PC-3 (cell line): ENCODE measurements around the gene MTHFD1. TPM values are rescaled to one million over a fixed set of nuclear protein-coding genes. Genes with fewer than 3 reads are reported as not detected.

Experiments used
- ATAC-seq: fragments of 200-7000 bp; cut with Tn5 transposase; 2 replicates; pipeline ENCODE4 v1.9.1; 2020; ENCODE audit warnings: mild to moderate bottlenecking, moderate library complexity
- BruUV-seq: library from RNA; stranded (reverse); fragments of 400-500 nt; replicated peaks from 2 replicates; lab custom pipeline; 2021; lab: Mats Ljungman, UMichigan
- CTCF ChIA-PET: fragments of 300-600 bp; sonication (Branson Sonifier 250); formaldehyde crosslinking; loops from one replicate; lab custom pipeline; 2022; ENCODE audit warnings: antibody characterized with exemption; lab: Charles Lee
- POLR2A ChIA-PET: fragments of 300-600 bp; sonication (Branson Sonifier 250); formaldehyde crosslinking; loops from one replicate; lab custom pipeline; 2022; ENCODE audit warnings: antibody characterized with exemption; ENCODE audit not compliant: unreplicated experiment; lab: Charles Lee
- DNase-seq: peaks from one replicate; pipeline ENCODE4 v3.0.0-alpha.2; 2015
- H2AFZ ChIP-seq: fragments of 300-600 bp; sonication (generic); 2 replicates; pipeline ENCODE4 v1.6.0; 2016; ENCODE audit warnings: antibody characterized with exemption, low read length
- H3F3A ChIP-seq: fragments of 300-600 bp; sonication (generic); one replicate; pipeline ENCODE4 v1.6.0; 2017; ENCODE audit warnings: antibody characterized with exemption, low read length, control low read depth, mild to moderate bottlenecking; ENCODE audit not compliant: unreplicated experiment
- H3K27ac ChIP-seq: fragments of 300-600 bp; sonication (generic); 2 replicates; pipeline ENCODE4 v1.5.1; 2016; ENCODE audit warnings: mild to moderate bottlenecking, low read length
- H3K27me3 ChIP-seq: fragments of 300-600 bp; sonication (generic); 2 replicates; pipeline ENCODE4 v1.6.1; 2016; ENCODE audit warnings: low read length, mixed read lengths
- H3K36me3 ChIP-seq: fragments of 300-600 bp; sonication (generic); 2 replicates; pipeline ENCODE4 v1.6.1; 2016; ENCODE audit warnings: low read depth, mixed run types, low read length, mixed read lengths
- H3K4me1 ChIP-seq: fragments of 300-600 bp; sonication (generic); 2 replicates; pipeline ENCODE4 v1.5.1; 2016; ENCODE audit warnings: low read length; ENCODE audit not compliant: insufficient read depth
- H3K4me2 ChIP-seq: fragments of 300-600 bp; sonication (generic); 2 replicates; pipeline ENCODE4 v1.6.0; 2016; ENCODE audit warnings: low read length
- H3K4me3 ChIP-seq: fragments of 300-600 bp; sonication (generic); 2 replicates; pipeline ENCODE4 v1.5.1; 2016; ENCODE audit warnings: mild to moderate bottlenecking, low read length, mixed read lengths
- H3K79me2 ChIP-seq: fragments of 300-600 bp; sonication (generic); 2 replicates; pipeline ENCODE4 v1.6.1; 2017; ENCODE audit warnings: low read length, mixed read lengths
- H3K9ac ChIP-seq: fragments of 300-600 bp; sonication (generic); 2 replicates; pipeline ENCODE4 v1.6.0; 2016; ENCODE audit warnings: mild to moderate bottlenecking, low read length
- H3K9me2 ChIP-seq: fragments of 300-600 bp; sonication (generic); replicated peaks from 2 replicates; pipeline ENCODE4 v1.6.1; 2016; ENCODE audit warnings: mixed run types, low read length, mixed read lengths
- H3K9me3 ChIP-seq: fragments of 300-600 bp; sonication (generic); 2 replicates; pipeline ENCODE4 v1.6.1; 2016; ENCODE audit warnings: low read length, mixed read lengths
- H4K20me1 ChIP-seq: fragments of 300-600 bp; sonication (generic); 2 replicates; pipeline ENCODE4 v1.6.1; 2016; ENCODE audit warnings: low read length, mixed read lengths
- EZH2 ChIP-seq: fragments of 300-600 bp; sonication (generic); IDR thresholded peaks from one replicate; pipeline ENCODE4 v1.6.1; 2017; ENCODE audit warnings: antibody characterized with exemption, mild to moderate bottlenecking, low read length; ENCODE audit not compliant: unreplicated experiment
- EZH2phosphoT487 ChIP-seq: fragments of 300-600 bp; sonication (generic); IDR thresholded peaks from 2 replicates; pipeline ENCODE4 v1.6.1; 2018; ENCODE audit warnings: mild to moderate bottlenecking, antibody characterized with exemption, low read length, borderline replicate concordance
- intact Hi-C: fragments of 100-400 bp; cut with micrococcal nuclease; formaldehyde crosslinking; loops from 2 replicates; pipeline ENCODE4 v1.9.0; 2023
- total RNA-seq: library from RNA; depleted of rRNA; stranded (reverse); fragments of >200 nt; gene quantifications from 2 replicates; pipeline ENCODE4 v1.2.3, GENCODE V29; 2014
- TF ChIP-seq, protein P1 (sequence below): fragments of 300-600 bp; sonication (generic); conservative IDR thresholded peaks from 2 replicates; pipeline ENCODE4 v1.5.1; 2017; ENCODE audit warnings: antibody characterized with exemption, low read depth, mild to moderate bottlenecking, low read length

Gene MTHFD1
- total RNA-seq, 1 experiment from 2014 or later: 89.3 TPM

DNA sequence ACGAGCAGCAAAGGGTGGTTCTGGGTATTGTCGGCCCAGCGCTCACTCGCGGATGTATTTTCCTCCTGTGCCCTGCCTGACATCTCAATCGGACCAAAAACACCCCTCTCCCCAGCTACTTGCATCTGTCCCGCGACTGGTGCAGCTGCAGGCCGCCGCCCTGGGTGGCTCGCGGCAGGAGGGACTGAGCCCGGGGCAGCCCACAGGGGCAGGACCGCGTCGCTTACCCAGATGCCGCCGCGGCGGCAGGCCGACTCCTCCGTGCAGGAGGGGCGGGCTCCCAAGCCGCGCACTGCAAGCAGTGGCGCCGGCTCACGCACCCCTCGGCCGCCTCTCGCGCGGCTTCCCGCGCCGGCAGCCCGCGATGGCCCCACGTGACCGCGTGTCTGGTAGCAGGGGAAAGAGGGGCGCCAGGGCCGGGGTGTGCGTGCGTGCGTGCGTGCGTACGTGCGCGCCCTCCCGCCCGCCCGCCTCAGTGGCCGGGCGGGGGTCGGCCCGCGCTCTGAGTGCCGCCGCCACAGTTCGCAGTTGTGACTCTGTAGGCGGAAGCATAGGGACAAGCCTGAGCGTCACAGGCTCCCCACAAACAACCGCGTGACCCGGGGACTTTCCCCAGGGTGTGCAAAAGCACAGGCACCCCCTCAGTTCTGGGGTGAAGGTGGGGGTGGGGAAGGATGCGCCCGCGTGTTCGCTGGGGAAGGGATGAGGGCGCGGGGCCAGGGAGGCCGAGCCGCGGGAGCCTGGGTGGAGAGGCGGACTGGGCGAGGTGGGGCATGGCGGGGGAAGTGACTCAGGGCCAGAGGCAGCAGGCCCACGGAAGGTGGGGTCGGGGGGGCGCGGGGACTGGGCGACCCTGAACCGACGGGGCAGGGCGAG, 115.5 kb downstream of the MTHFD1 start, which contains the start of gene ZBTB25:
Gene ZBTB25 (minus strand): TSS at position 405 of the 876 bp plus-strand sequence. CDS start 13,305 bp downstream, outside the sequence.
- no TSS peak for BruUV-seq
- Histone ChIP-seq H3K27me3 (no peaks in the 10 kb centered on the region), H3K4me1 (peaks cover 43% of the 10 kb centered on the region), H3K27ac (peak within 1 kb of the TSS; percentile 89), H3K9me3 (no peaks in the 10 kb centered on the region), H3K9ac (peak within 1 kb of the TSS; percentile 88), H3K4me2 (peak within 1 kb of the TSS; percentile 97), H3K36me3 (no peaks in the 10 kb centered on the region), H3K4me3 (peak within 1 kb of the TSS; percentile 82), H3F3A (peaks cover 6% of the 10 kb centered on the region), H2AFZ (peak within 1 kb of the TSS; percentile 93), H4K20me1 (peaks cover 32% of the 10 kb centered on the region), H3K9me2 (no peaks in the 10 kb centered on the region), H3K79me2 (peaks cover 87% of the 10 kb centered on the region)
- ChIA-PET CTCF (interaction anchor here (0.6 kb wide), 1 partner anchor 133 kb away, joined by 3 read pairs; no protein-coding TSS in a partner anchor), POLR2A (interaction anchor here (0.6 to 1.3 kb wide), 13 partner anchors 10 to 1511 kb away, joined by 4 to 53 read pairs (median 16); no protein-coding TSS in a partner anchor)
- intact Hi-C loops: loop anchor here (1.0 to 10.0 kb wide), 4 partner anchors 37 to 159 kb away; partner anchors contain the start of gene HSPA2
- peak; percentile 63 for ATAC-seq
- TF ChIP-seq EZH2: no peak
- TF ChIP-seq, protein P1, sequence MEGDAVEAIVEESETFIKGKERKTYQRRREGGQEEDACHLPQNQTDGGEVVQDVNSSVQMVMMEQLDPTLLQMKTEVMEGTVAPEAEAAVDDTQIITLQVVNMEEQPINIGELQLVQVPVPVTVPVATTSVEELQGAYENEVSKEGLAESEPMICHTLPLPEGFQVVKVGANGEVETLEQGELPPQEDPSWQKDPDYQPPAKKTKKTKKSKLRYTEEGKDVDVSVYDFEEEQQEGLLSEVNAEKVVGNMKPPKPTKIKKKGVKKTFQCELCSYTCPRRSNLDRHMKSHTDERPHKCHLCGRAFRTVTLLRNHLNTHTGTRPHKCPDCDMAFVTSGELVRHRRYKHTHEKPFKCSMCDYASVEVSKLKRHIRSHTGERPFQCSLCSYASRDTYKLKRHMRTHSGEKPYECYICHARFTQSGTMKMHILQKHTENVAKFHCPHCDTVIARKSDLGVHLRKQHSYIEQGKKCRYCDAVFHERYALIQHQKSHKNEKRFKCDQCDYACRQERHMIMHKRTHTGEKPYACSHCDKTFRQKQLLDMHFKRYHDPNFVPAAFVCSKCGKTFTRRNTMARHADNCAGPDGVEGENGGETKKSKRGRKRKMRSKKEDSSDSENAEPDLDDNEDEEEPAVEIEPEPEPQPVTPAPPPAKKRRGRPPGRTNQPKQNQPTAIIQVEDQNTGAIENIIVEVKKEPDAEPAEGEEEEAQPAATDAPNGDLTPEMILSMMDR: no peak
- no peak; the same call in 1 of the 2 replicates for TF ChIP-seq EZH2phosphoT487
- peak; percentile 93 for DNase-seq

DNA sequence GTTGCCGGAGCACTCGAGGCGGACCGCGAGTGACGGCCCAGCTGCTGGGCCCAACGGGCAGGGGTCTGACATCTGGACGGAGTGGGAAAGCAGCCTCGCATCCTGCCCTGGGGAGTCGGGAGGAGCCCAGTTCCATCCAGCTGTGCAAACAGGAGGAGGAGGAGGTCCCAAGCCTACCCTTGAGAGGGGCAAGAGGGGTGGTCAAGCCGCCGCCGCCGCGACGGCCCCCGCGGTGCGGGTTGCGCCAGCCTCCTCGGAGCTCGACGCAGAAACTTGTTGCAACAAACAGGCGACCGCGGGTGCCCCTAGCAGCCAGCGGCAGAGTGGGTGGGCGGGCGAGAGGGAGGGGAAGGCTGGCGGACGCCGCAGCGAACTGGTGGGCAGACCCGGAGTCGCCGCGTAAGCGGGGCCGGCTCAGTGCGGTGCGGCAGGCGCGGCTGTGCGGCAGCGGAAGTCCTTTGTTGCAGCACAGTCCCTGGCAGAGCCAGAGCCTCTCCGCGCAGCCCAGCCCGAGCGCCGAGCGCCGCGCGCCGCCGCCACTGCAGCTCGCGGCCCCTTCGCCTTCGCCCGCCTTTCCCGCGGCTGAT, 116.2 kb downstream of the MTHFD1 start, which contains the start of gene ZBTB1:
Gene ZBTB1 (plus strand): TSS at position 461 of the 587 bp plus-strand sequence. CDS start 16,735 bp downstream, outside the sequence.
- no peaks in the 10 kb centered on the region for H3K9me2 ChIP-seq
- no peak for TF ChIP-seq EZH2
- peak; percentile 81 for DNase-seq
- H3K9me3 ChIP-seq: no peaks in the 10 kb centered on the region
- no TSS peak for BruUV-seq
- POLR2A ChIA-PET: interaction anchor here (0.6 to 1.3 kb wide), 9 partner anchors 11 to 1510 kb away, joined by 5 to 53 read pairs (median 17); no protein-coding TSS in a partner anchor
- peaks cover 87% of the 10 kb centered on the region for H3K79me2 ChIP-seq
- CTCF ChIA-PET: interaction anchor here (0.6 to 1.1 kb wide), 5 partner anchors 15 to 215 kb away, joined by 3 to 7 read pairs (median 4); partner anchors contain the start of gene HSPA2
- H2AFZ ChIP-seq: peak within 1 kb of the TSS; percentile 93
- H4K20me1 ChIP-seq: peaks cover 39% of the 10 kb centered on the region
- H3K4me3 ChIP-seq: peak within 1 kb of the TSS; percentile 82
- H3K36me3 ChIP-seq: no peaks in the 10 kb centered on the region
- no peaks in the 10 kb centered on the region for H3K27me3 ChIP-seq
- ATAC-seq: peak; percentile 38
- intact Hi-C loops: loop anchor here (5.0 to 10.0 kb wide), 2 partner anchors 108 to 160 kb away; no protein-coding TSS in a partner anchor
- peaks cover 6% of the 10 kb centered on the region for H3F3A ChIP-seq
- peak within 1 kb of the TSS; percentile 89 for H3K27ac ChIP-seq
- peak within 1 kb of the TSS; percentile 97 for H3K4me2 ChIP-seq
- peak within 1 kb of the TSS; percentile 88 for H3K9ac ChIP-seq
- H3K4me1 ChIP-seq: peaks cover 49% of the 10 kb centered on the region
